Activated CD4-positive, alpha-beta T cell treated with anti-CD3 and anti-CD28 coated beads for 36 hours (primary cell): ENCODE measurements around the gene OPN1MW. TPM values are rescaled to one million over a fixed set of nuclear protein-coding genes. Genes with fewer than 3 reads are reported as not detected.
A peak's percentile ranks its signal among the peaks of the same experiment; 100 is the strongest.
"Not testable (repeated sequence)": the region's sequence is repeated elsewhere in the genome, so short reads cannot be mapped to it uniquely, and the experiment has no call there.

Experiments used
- ATAC-seq: fragments of 200-7000 bp; cut with Tn5 transposase; one replicate; pipeline ENCODE4 v1.10.0; 2021; ENCODE audit warnings: mild to moderate bottlenecking, moderate library complexity
- CTCF ChIA-PET: fragments of 350-600 bp; sonication (Branson Sonifier 250); formaldehyde crosslinking; loops from one replicate; lab custom pipeline; 2021; ENCODE audit warnings: antibody characterized with exemption; lab: Charles Lee
- POLR2A ChIA-PET: fragments of 350-600 bp; sonication (Branson Sonifier 250); formaldehyde crosslinking; loops from one replicate; lab custom pipeline; 2021; ENCODE audit warnings: antibody characterized with exemption, inconsistent platforms; lab: Charles Lee
- DNase-seq: peaks from one replicate; pipeline ENCODE4 v3.0.0-alpha.2; 2020
- H3K27ac Mint-ChIP-seq: one replicate; pipeline ENCODE4 v1.8.0; 2021; ENCODE audit warnings: mixed read lengths
- H3K27me3 Mint-ChIP-seq: one replicate; pipeline ENCODE4 v1.8.0; 2021; ENCODE audit warnings: mixed read lengths
- H3K36me3 Mint-ChIP-seq: one replicate; pipeline ENCODE4 v1.8.0; 2021; ENCODE audit warnings: low read depth, mixed read lengths
- H3K4me1 Mint-ChIP-seq: one replicate; pipeline ENCODE4 v1.8.0; 2021; ENCODE audit warnings: mixed read lengths
- H3K4me3 Mint-ChIP-seq: one replicate; pipeline ENCODE4 v1.8.0; 2021; ENCODE audit warnings: mild to moderate bottlenecking, moderate library complexity, mixed read lengths
- H3K9me3 Mint-ChIP-seq: one replicate; pipeline ENCODE4 v1.8.0; 2021; ENCODE audit warnings: low read depth, mixed read lengths
- intact Hi-C, 2 experiments: fragments of 100-400 bp; cut with DNase I in 1 of 2; cut with micrococcal nuclease in 1 of 2; formaldehyde crosslinking; loops; one replicate each; pipeline versions ENCODE4 v1.14.2 to v1.15.1; 2022 to 2024; cut with DNase I, micrococcal nuclease
- total RNA-seq, 2 experiments: library from RNA; stranded (reverse); gene quantifications; one replicate each; pipeline ENCODE4 v1.2.3, GENCODE V29; 2021

Gene OPN1MW
- not detected for total RNA-seq

DNA sequence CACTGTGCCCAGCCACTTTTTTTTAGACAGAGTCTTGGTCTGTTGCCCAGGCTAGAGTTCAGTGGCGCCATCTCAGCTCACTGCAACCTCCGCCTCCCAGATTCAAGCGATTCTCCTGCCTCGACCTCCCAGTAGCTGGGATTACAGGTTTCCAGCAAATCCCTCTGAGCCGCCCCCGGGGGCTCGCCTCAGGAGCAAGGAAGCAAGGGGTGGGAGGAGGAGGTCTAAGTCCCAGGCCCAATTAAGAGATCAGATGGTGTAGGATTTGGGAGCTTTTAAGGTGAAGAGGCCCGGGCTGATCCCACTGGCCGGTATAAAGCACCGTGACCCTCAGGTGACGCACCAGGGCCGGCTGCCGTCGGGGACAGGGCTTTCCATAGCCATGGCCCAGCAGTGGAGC lies at the start of gene OPN1MW:
OPN1MW (plus strand) TSS at position 301 of the 400 bp plus-strand sequence; CDS start at position 383, 82 bp downstream.
- H3K27ac Mint-ChIP-seq, H3K27me3 Mint-ChIP-seq, ATAC-seq, DNase-seq, H3K9me3 Mint-ChIP-seq, POLR2A ChIA-PET, CTCF ChIA-PET, H3K4me1 Mint-ChIP-seq, H3K4me3 Mint-ChIP-seq, intact Hi-C loops, H3K36me3 Mint-ChIP-seq: not testable (repeated sequence)

DNA sequence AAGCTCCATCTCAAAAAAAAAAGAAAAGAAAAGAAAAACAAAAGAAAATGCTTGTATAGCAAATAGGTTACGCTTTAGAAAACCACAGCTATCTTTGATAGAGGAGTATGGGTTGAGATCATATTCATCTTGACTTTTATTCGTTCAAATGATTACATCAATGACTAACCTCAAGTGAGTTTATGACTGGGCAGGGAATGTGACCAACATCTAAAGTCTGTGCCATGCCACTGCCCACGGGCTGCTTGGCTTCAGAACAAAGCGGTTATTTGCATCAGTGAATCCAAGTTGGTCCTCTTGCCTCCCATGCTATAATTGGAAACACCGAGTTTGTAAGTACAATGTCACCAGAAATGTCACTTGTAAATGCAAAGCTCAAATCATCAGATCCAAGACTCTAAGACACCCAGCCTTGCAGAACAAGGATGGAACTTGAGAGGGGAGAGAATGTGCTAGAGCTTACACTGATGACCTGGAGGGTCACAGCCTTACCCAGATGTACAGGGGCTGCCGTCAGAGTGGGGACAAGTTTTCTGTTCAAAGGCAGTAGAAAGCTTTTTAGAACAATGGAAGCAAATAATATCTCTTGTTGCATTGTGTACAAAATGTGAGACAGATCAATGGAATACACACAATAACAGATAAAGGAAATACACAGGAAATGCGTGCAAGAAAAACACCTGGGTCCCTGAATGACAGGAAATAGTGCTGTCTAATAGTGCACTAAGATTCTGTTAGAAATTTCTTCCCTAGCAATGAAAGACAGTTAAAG lies 46.8 kb upstream of the OPN1MW start:
- intact Hi-C loops, result loop anchor here in 1 of 2 experiments (1.0 kb wide), 2 partner anchors 38 to 173 kb away; partner anchors contain the start of gene MECP2
- ATAC-seq (peak; percentile 74), DNase-seq (peak; percentile 45)
- Mint-ChIP-seq H3K4me3 (no peak overlapping the region), H3K36me3 (no peaks in the 10 kb centered on the region), H3K27me3 (no peaks in the 10 kb centered on the region), H3K4me1 (peaks cover 17% of the 10 kb centered on the region), H3K9me3 (no peaks in the 10 kb centered on the region), H3K27ac (peak overlapping the region; percentile 69)
- POLR2A ChIA-PET, result interaction anchor here (0.6 kb wide), 1 partner anchor 33 kb away, joined by 3 read pairs; no protein-coding TSS in a partner anchor
- CTCF ChIA-PET, result interaction anchor here (0.7 to 1.7 kb wide), 8 partner anchors 9 to 423 kb away, joined by 3 to 8 read pairs (median 4); no protein-coding TSS in a partner anchor

DNA sequence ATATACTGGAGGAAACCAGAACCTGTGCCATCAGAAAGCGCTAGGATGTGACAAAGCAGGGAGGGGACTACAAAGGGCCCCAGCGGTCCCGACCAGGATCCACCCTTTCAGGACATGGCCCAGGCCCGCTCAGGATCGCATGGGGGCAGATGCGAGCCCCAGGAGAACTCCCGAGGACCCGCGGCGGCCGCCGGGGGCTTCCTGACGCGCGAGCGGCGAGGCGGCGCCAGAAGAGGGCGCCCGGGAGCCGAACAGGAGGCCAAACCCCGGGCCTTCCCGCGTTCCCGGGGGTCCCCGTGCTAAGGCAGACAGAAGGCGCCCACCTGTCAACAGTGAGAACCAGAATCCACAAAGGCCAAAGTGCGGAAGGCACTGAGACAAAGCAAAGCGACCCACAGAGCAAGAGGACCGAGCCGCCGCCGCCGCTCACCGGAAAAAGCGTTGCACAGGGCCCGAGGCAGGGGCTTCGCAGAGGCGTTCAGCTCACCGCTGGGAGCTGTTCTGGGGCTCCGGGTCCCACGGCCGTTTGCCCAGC lies 45.7 kb upstream of the OPN1MW start:
- Mint-ChIP-seq H3K4me1 (peaks cover 17% of the 10 kb centered on the region), H3K27ac (peak overlapping the region; percentile 93), H3K9me3 (no peaks in the 10 kb centered on the region), H3K4me3 (peak overlapping the region; percentile 61), H3K36me3 (no peaks in the 10 kb centered on the region), H3K27me3 (no peaks in the 10 kb centered on the region)
- intact Hi-C loops, result loop anchor here in 1 of 2 experiments (1.0 kb wide), 2 partner anchors 39 to 172 kb away; partner anchors contain the start of gene MECP2
- ATAC-seq, result peak; percentile 76
- peak; percentile 81 for DNase-seq
- POLR2A ChIA-PET, result no interaction called here
- CTCF ChIA-PET, result interaction anchor here (0.6 to 1.7 kb wide), 8 partner anchors 10 to 756 kb away, joined by 3 to 6 read pairs (median 4); no protein-coding TSS in a partner anchor

DNA sequence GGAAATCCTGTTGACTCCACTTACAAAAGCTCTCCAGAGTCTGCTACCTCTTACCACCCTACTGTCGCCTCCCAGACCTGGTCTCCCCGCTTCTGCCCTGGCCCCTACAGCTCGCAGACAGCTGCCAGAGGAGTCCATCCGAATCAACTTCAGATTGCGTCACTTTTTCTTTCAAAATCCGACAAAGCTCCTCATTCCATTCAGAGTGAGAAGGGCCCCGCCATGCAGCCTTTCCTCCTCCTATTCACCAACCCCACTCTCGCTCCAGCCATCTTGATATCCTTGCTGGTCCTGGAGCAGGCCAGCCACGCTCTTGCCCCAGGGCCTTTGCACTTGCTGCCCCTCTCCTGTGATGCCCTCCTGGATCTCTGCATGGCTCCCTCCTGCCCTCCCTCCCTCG lies 43.5 kb upstream of the OPN1MW start:
- DNase-seq, result no peak
- no peak for ATAC-seq
- Mint-ChIP-seq H3K27ac (no peak overlapping the region), H3K4me1 (peaks cover 17% of the 10 kb centered on the region), H3K9me3 (no peaks in the 10 kb centered on the region), H3K4me3 (no peak overlapping the region), H3K36me3 (no peaks in the 10 kb centered on the region), H3K27me3 (no peaks in the 10 kb centered on the region)
- CTCF ChIA-PET, result interaction anchor here (0.7 kb wide), 1 partner anchor 235 kb away, joined by 3 read pairs; no protein-coding TSS in a partner anchor
- POLR2A ChIA-PET, result no interaction called here
- intact Hi-C loops, result no loop called here

DNA sequence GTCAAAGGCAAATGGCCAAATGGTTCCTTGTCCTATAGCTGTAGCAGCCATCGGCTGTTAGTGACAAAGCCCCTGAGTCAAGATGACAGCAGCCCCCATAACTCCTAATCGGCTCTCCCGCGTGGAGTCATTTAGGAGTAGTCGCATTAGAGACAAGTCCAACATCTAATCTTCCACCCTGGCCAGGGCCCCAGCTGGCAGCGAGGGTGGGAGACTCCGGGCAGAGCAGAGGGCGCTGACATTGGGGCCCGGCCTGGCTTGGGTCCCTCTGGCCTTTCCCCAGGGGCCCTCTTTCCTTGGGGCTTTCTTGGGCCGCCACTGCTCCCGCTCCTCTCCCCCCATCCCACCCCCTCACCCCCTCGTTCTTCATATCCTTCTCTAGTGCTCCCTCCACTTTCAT lies 42.2 kb upstream of the OPN1MW start:
- intact Hi-C loops, result no loop called here
- no peak overlapping the region for H3K4me3 Mint-ChIP-seq
- DNase-seq (no peak), ATAC-seq (no peak)
- ChIA-PET POLR2A (no interaction called here), CTCF (no interaction called here)
- no peak overlapping the region for H3K27ac Mint-ChIP-seq
- peaks cover 11% of the 10 kb centered on the region for H3K4me1 Mint-ChIP-seq
- no peaks in the 10 kb centered on the region for H3K27me3 Mint-ChIP-seq
- H3K36me3 Mint-ChIP-seq, result no peaks in the 10 kb centered on the region
- H3K9me3 Mint-ChIP-seq, result no peaks in the 10 kb centered on the region

DNA sequence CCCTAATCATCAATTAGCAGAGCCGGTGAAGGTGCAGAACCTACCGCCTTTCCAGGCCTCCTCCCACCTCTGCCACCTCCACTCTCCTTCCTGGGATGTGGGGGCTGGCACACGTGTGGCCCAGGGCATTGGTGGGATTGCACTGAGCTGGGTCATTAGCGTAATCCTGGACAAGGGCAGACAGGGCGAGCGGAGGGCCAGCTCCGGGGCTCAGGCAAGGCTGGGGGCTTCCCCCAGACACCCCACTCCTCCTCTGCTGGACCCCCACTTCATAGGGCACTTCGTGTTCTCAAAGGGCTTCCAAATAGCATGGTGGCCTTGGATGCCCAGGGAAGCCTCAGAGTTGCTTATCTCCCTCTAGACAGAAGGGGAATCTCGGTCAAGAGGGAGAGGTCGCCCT lies 41.7 kb upstream of the OPN1MW start:
- Mint-ChIP-seq H3K36me3 (no peaks in the 10 kb centered on the region), H3K9me3 (no peaks in the 10 kb centered on the region), H3K4me1 (peaks cover 7% of the 10 kb centered on the region), H3K27me3 (no peaks in the 10 kb centered on the region), H3K27ac (no peak overlapping the region), H3K4me3 (no peak overlapping the region)
- POLR2A ChIA-PET, result no interaction called here
- DNase-seq (no peak), ATAC-seq (no peak)
- intact Hi-C loops, result no loop called here
- CTCF ChIA-PET, result no interaction called here

DNA sequence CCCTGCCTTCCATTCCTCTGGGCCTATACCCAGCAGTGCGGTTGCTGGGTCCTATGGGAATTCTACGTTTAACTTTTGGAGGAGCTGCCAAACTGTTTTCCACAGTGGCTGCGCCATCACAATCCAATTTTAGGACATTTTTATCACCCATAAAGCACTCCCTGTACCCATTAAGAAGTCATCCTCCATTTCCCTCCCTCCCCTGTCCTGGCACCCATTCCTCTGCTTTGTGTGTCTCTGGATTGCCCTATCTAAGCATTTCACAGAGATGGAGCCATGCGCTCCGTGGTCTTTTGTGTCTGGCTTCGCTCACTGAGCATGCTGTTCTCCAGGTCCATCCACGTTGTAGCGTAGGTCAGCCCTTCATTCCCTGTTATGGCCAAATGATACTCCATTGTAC lies 40.0 kb upstream of the OPN1MW start:
- H3K27ac Mint-ChIP-seq, result no peak overlapping the region
- H3K27me3 Mint-ChIP-seq, result no peaks in the 10 kb centered on the region
- H3K4me3 Mint-ChIP-seq, result no peak overlapping the region
- ChIA-PET CTCF (interaction anchor here (0.6 kb wide), 1 partner anchor 13 kb away, joined by 3 read pairs; no protein-coding TSS in a partner anchor), POLR2A (no interaction called here)
- DNase-seq (no peak), ATAC-seq (no peak)
- intact Hi-C loops, result no loop called here
- H3K9me3 Mint-ChIP-seq, result no peaks in the 10 kb centered on the region
- H3K4me1 Mint-ChIP-seq, result no peaks in the 10 kb centered on the region
- H3K36me3 Mint-ChIP-seq, result no peaks in the 10 kb centered on the region

DNA sequence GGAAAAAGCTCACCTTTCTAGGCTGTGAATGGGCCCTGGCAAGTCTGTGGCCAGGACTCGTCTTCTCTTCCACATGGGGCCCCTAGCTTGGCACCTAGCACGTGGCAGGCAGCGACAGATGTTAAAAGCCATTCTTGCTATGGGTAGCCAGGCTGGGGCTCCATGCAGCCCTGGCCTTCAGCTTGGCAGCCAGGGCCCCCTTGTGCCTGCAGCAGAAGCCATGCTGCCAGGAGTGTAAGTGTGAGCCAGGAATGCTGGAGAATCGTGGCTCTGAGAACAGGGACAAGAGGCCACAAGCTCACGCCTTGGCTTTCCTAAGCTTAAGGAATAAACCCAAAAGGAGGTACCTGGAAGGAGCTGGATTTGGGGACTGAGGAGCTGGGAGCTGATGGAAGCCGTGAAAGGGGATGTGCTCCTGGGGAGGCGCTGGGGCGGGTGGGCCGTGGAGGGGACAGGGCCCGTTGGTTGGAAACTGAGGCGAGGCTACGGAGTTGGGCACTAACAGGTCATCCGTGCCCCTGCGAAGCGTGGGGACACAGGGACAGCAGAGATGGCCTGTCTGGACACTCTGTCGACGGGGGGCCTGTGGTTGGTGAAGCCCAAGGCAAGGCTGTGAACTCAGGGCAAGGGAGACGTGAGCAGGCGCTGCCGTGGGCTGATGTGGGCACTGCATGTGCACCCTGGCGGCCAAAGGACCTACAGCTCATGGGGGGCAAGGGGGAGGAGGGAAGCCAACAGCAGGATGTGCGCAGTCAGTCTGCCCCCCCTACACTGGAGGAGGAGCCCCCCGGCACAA lies 39.2 kb upstream of the OPN1MW start:
- no peak overlapping the region for H3K4me3 Mint-ChIP-seq
- intact Hi-C loops, result no loop called here
- no peak overlapping the region for H3K27ac Mint-ChIP-seq
- no peaks in the 10 kb centered on the region for H3K4me1 Mint-ChIP-seq
- ATAC-seq (no peak), DNase-seq (no peak)
- H3K36me3 Mint-ChIP-seq, result no peaks in the 10 kb centered on the region
- no peaks in the 10 kb centered on the region for H3K27me3 Mint-ChIP-seq
- POLR2A ChIA-PET, result no interaction called here
- CTCF ChIA-PET, result no interaction called here
- no peaks in the 10 kb centered on the region for H3K9me3 Mint-ChIP-seq

DNA sequence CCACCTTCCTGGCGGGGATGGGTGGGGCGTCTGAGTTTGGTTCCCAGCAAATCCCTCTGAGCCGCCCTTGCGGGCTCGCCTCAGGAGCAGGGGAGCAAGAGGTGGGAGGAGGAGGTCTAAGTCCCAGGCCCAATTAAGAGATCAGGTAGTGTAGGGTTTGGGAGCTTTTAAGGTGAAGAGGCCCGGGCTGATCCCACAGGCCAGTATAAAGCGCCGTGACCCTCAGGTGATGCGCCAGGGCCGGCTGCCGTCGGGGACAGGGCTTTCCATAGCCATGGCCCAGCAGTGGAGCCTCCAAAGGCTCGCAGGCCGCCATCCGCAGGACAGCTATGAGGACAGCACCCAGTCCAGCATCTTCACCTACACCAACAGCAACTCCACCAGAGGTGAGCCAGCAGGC lies 38.4 kb upstream of the OPN1MW start, which contains the start of gene OPN1LW:
OPN1LW (plus strand) TSS at position 234 of the 400 bp plus-strand sequence; CDS start at position 275, 41 bp downstream.
- ATAC-seq, H3K36me3 Mint-ChIP-seq, DNase-seq, POLR2A ChIA-PET, H3K4me3 Mint-ChIP-seq, CTCF ChIA-PET, H3K9me3 Mint-ChIP-seq, H3K4me1 Mint-ChIP-seq, intact Hi-C loops, H3K27ac Mint-ChIP-seq, H3K27me3 Mint-ChIP-seq: not testable (repeated sequence)

DNA sequence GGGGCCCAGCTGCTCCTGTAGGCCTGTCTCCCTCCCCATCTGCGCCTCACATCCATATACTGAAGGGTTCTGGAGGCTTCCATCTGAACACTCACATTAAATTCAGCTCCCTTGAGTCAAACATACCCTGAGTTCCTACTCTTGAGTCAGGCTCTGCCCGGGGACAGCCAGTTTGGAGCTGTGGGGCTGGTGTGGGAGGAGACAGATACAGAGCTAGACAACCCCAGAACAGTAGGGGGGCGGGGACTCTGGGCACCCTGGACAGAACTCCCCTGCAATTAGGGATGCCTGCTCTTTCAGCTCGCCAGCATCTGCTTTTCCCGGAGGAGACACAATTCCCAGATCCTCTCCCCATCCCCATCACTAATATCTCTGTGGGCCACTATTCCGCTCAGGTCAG lies 31.4 kb upstream of the OPN1MW start:
- H3K9me3 Mint-ChIP-seq, H3K4me1 Mint-ChIP-seq: not testable (repeated sequence)

DNA sequence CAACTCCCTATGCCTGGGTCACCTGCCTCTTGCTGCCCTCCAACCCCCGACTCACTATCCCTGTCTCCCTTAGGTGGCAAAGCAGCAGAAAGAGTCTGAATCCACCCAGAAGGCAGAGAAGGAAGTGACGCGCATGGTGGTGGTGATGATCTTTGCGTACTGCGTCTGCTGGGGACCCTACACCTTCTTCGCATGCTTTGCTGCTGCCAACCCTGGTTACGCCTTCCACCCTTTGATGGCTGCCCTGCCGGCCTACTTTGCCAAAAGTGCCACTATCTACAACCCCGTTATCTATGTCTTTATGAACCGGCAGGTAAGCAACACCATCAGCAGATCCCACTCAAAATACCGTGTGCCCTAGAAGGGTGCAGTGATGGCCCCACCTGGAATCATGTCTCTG lies 26.2 kb upstream of the OPN1MW start:
- intact Hi-C loops, H3K4me1 Mint-ChIP-seq, H3K27me3 Mint-ChIP-seq, H3K9me3 Mint-ChIP-seq, H3K36me3 Mint-ChIP-seq, POLR2A ChIA-PET, CTCF ChIA-PET, DNase-seq, H3K27ac Mint-ChIP-seq, H3K4me3 Mint-ChIP-seq, ATAC-seq: not testable (repeated sequence)

More for the DNA sequence above, 31.4 kb upstream of the OPN1MW start:
- H3K27me3 Mint-ChIP-seq, intact Hi-C loops, CTCF ChIA-PET, DNase-seq, H3K36me3 Mint-ChIP-seq, H3K27ac Mint-ChIP-seq, POLR2A ChIA-PET, H3K4me3 Mint-ChIP-seq, ATAC-seq: not testable (repeated sequence)
